HPDE6-E6E7 (cell line): ENCODE measurements around the gene SLC25A20.
A peak's percentile ranks its signal among the peaks of the same experiment; 100 is the strongest.
"Not testable (repeated sequence)": the region's sequence is repeated elsewhere in the genome, so short reads cannot be mapped to it uniquely, and the experiment has no call there.

Experiments
- DNase-seq: peaks from one replicate; pipeline ENCODE4 v3.0.0; 2011; ENCODE audit warnings: missing footprints; ENCODE audit errors: extremely low spot score

The SLC25A20 gene

GRCh38 chr3:48898383-48899234 is at the start of gene SLC25A20:
Gene SLC25A20, minus strand, starts transcription at chr3:48898882. Its CDS starts 88 bp downstream, at chr3:48898794.
- peak; percentile 36 for DNase-seq

- DNase-seq = no peak
Measured at GRCh38 chr3:48945891-48946549, 47.3 kb upstream of the SLC25A20 start.

DNA sequence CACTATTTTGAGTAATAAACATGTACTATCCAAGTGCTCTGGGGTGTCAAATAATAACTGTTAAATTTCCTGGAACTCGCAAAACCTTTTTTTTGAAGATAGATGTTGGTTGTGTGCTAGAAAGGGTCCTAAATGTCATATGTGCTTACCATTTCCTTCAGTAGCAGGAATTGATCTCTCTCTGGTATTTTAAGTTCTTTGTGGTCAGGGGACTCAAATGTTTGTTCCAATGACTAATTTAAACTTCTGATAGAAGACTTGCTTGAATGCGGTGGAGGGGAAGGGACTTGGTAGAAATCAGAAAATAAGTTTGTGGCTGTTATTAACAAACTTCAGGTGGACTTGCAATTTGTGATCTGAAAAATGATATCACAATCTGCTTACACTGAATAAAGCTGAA is 46.8 kb upstream of the SLC25A20 start:
- no peak for DNase-seq

- DNase-seq = no peak
Measured at GRCh38 chr3:48938689-48939088, 40.0 kb upstream of the SLC25A20 start.

DNA sequence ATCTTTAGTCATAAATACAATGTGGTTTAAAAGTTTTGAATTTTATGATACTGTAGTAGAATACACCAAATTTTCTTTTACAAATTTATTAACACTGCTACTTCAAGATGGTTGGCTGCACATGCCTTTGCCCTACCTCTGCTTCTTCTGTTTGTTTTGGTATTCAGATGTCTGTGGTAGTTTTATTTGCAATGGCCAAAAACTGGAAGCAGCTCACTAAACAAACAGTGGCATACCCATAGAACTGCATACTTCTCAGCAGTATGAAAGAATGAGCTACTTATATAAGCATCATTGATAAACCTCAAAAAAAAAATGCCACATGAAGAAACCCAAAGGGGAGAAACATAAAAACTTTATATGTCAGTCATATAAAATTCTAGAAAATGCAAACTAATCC is 39.5 kb upstream of the SLC25A20 start:
- no peak for DNase-seq

- no peak for DNase-seq
Measured at GRCh38 chr3:48935530-48935929, 36.8 kb upstream of the SLC25A20 start.

DNA sequence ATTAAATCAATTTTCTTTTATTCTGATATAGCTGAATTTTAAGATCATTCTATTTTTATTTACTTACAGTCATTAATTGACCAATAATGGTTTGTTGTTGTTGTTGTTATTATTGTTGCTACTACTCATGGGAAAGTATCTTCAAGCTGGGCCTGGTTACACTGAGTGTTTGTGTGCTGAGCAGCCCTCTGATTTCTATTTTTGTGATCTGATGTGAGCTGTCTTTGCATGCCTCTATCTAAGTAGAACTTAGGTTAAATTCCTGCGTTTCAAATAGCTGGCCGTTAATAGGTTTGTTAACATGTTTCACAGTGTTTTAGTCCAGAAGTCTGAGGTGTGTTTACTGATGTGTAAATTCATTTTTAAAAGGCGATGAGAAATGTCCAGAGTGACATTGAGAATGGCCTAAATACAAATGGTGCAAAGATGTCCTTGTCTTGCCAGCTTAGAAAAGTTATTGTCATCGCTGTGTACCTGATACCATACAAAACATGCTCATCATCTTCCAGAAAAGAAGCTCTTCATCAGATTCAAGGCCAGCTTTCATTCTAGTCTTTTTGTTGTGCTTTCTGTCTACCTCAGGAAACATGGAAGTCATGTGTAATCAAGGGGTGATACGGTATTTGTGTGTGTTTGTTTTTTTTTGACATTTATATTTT is 35.8 kb upstream of the SLC25A20 start:
- DNase-seq = no peak

DNA sequence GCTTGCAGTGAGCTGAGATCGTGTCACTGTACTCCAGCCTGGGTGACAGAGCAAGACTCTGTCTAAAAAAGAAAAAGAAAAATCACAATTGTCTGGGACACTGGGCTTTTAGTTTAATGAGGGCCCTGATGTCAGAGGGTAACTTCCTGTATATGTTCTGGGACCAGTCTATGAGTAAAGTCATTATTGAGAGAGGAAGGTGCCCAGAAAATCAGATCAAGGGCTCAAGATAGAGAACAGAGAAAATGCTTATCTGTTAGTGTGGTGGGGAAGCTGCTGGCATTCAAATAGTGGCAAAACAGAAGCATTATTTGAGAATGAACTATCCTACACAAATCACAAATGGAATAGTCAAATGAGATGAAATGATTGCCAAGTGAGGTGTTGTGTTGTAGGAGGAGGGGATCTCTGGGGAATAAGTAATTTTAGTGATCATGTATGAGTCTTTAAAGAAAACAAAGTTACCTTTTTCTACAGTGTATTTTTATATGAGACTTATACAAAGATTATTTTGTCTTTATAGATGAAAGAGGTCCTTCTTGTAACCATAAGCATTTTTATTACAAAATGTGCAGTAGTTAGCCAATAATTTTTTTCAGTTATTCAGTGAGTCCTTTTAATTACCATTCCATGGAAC is 33.4 kb upstream of the SLC25A20 start:
- no peak for DNase-seq

DNA sequence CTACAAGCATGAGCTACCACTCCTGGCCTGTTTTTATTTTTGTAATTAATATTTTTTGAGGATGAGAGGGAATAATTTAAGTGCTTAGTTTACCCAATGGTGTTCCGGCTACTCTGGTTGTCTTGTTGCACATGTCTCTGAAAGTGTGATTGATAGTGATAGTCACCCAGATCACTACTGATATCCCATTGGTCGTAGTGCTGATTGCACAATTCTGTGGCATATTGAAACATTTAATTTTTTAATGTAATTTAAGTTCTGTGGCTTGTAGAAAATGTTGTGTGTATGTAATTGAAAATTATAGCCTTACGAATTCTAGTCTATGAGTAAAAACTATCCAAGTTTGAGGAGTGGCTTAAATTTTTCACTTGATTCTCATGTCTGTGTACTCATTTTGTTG is 31.9 kb upstream of the SLC25A20 start:
- no peak for DNase-seq

- DNase-seq = no peak
Measured at GRCh38 chr3:48929358-48930035, 30.8 kb upstream of the SLC25A20 start.

DNA sequence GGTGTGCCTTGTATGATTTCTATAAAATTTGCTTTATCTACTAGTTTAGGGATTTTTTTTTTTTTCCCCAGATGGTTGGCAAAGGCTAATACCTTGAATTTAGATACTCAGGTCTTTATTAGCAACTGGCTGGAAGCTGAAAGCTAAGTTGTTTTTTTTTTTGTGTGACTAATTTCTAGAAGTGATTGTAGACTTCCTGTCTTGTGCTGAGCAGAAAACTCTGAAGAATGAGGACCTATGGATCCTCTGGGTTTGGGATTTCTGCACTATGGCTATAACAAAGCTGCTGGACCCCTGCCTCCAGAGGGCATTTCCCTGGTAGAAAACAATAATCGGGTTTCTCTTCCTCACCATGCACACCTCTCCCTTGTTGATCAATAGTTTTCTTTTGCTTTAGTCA is 30.0 kb upstream of the SLC25A20 start:
- DNase-seq = no peak

DNA sequence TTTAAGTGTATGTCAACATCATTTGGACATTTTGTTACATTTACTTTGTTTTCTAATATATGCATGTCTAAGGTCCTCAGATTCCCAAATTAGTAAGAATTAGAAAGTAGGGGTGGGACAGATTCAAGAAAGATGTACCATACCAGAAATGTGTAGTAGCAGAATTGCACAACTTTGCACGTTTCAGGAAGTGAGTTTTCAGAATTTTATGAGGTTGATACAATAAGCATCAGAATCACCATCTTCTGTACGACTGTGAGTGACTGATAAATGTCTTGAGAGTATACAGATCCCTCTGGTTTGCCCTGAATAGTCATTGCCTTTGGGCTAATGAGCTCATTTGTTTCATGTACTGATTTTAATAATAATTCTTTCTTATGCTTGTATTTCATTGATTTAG is 29.2 kb upstream of the SLC25A20 start:
- DNase-seq = no peak

- no peak for DNase-seq
Measured at GRCh38 chr3:48926425-48927392, 28.0 kb upstream of the SLC25A20 start.

- no peak for DNase-seq
Measured at GRCh38 chr3:48919215-48920138, 20.8 kb upstream of the SLC25A20 start.

DNA sequence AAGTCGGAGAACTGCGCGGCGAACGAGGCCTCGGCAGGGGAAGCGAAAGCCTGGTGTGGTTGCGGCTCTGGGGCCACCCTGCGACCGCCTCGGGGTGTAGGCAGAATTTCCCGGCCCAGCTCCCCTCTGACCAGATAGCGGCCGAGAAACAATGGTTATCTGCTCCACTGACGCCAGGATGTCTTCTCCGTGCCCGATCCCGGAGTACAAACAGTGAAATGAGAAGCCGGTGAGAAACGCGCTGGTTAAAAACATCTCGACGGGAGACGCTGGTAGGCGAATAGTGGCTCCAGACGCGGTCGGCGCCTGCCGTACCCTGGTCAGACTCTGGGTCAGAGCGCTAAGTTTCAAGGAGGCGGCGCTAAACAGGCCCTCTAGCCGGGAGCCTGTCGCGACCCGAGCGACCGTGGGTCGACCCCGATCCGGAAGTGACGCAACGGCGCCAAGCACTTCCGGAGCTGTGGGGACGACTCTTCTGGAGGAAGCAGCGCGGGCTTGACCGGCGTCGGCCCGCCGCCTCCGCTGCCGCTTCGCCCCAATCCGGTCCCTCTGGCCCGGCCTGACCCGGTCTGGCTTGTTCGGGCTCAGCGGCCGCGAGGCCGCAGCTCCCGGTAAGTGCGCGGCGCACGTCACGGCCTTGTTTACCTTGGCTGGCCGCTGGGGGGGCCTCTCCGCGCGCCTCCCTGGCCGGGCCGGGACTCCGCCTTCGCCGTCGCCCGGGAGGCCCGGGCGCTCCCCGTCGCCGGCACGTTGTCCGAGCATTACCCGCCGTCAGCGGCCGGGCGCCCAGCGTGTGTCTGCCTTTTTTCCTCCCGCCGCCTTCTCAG is 19.9 kb upstream of the SLC25A20 start, which contains the start of gene ARIH2:
Gene ARIH2, plus strand, starts transcription at position 455 of the 827 bp plus-strand sequence. CDS start 8,717 bp downstream, outside the sequence.
- DNase-seq = peak; percentile 63

- DNase-seq = no peak
Measured at GRCh38 chr3:48915296-48915695, 16.6 kb upstream of the SLC25A20 start.

DNA sequence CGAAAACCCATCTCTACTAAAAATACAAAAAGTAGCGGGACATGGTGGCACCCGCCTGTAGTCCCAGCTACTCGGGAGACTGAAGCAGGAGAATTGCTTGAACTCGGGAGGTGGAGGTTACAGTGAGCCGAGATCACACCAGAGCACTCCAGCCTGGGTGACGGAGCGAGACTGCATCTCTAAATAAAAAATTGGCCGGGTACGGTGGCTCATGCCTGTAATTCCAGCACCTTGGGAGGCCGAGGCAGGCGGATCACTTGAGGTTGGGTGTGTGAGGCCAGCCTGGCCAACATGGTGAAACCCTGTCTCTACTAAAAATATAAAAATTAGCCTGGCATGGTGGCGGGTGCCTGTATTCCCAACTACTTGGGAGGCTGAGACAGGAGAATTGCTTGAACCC is 8.3 kb upstream of the SLC25A20 start:
- not testable (repeated sequence) for DNase-seq

DNA sequence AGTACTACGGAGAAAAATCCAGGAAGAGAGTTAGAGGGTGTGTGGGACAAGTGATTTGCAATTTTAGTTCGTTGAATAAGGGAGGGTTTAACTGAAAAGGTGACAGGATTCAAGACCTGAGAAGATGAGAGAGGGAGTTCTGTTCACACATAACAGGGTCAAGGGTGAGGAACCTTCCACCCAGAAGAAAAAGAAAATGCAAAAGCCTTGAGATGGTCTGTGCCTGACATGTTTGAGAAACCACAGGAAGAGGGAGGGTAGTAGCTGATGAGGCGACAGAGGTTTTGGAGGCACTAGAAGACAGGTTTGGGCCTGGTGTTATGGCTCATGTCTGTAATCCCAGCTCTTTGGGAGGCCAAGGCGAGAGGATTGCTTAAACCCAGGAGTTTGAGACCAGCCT is 591 bp upstream of the SLC25A20 start:
- DNase-seq = no peak
